HUES48 (cell line): ENCODE results near the gene ADAT3.

Experiments
- H3K27ac ChIP-seq: one replicate; pipeline ENCODE4 v1.7.0; 2013; ENCODE audit warnings: low read depth, low read length, inconsistent platforms
- H3K27me3 ChIP-seq: 2 replicates; pipeline ENCODE4 v1.6.1; 2013; ENCODE audit warnings: mild to moderate bottlenecking, low read length; ENCODE audit not compliant: control insufficient read depth, insufficient read depth
- H3K36me3 ChIP-seq: 2 replicates; pipeline ENCODE4 v1.6.1; 2013; ENCODE audit warnings: low read length; ENCODE audit not compliant: control insufficient read depth, insufficient read depth
- H3K4me1 ChIP-seq: 2 replicates; pipeline ENCODE4 v1.6.1; 2013; ENCODE audit warnings: mild to moderate bottlenecking, low read length; ENCODE audit not compliant: control insufficient read depth, insufficient read depth
- H3K4me3 ChIP-seq: 2 replicates; pipeline ENCODE4 v1.5.1; 2013; ENCODE audit warnings: mild to moderate bottlenecking, low read depth, low read length
- H3K9ac ChIP-seq: 2 replicates; pipeline ENCODE4 v1.6.1; 2013; ENCODE audit warnings: mild to moderate bottlenecking, low read depth, low read length, moderate library complexity
- H3K9me3 ChIP-seq: 2 replicates; pipeline ENCODE4 v1.6.1; 2013; ENCODE audit warnings: low read length; ENCODE audit not compliant: control insufficient read depth, insufficient read depth

Gene ADAT3

DNA sequence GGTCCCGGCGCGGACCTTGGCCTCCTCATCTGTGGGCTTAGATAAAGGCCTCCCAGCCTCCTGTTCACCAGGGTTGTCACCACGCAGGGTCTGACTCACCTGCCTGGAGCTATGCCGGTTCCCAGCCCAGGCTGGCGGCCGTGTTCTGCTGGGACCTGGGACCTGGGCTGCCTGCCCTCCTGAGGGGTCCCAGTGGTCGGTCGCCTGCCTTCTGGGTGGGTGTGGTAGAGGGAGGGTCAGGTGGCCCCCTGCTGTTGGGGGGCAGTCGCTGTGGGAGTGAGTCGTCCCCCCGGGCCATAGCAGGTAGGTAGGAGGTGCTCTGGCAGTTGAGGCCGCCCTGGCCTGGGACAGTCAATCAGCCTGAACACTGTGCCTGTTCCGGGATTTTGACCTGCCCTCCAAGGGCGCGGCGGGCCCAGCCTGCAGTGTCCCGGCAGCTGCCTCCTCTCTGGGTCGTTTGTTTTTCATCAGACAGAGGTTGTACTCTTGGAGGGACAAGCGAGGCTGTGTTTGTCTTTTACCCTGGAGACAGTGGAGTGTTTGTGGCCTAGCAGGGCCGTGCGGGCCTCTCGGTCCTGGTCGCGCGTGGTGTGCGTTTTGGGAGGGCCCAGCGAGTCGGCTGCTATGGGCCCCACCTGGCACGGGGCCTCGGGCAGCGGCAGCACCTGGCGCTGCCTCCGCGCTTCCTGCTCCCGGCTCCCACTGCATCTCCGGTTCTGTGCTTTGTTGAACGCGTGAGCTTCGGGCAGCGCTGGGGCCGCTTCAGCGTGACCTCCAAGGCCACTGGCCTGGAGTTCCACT lies 2.6 kb downstream of the ADAT3 start:
- no peak overlapping the region for H3K9ac ChIP-seq
- no peak overlapping the region for H3K4me3 ChIP-seq
- no peak overlapping the region for H3K27ac ChIP-seq
- H3K4me1 ChIP-seq = peaks cover 4% of the 10 kb centered on the region; the same call in 1 of the 2 replicates
- peaks cover 9% of the 10 kb centered on the region for H3K36me3 ChIP-seq
- no peaks in the 10 kb centered on the region for H3K9me3 ChIP-seq
- no peaks in the 10 kb centered on the region for H3K27me3 ChIP-seq

DNA sequence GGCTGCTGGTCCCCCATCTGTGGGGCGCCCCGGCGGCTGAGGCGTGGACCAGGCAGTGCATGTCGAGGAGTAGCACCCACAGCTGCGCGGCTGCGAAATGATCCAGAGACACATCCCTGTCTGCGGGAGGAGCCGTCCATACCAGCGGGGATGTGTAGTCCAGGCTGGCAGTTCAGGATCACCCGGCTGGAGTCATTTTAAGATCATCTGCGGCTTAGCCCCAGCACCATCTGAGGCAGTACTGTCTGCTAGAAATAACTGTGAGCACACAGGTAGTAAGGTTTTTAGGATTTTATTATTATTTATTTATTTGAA lies 3.1 kb downstream of the ADAT3 start:
- Histone ChIP-seq H3K27ac (no peak overlapping the region), H3K4me3 (no peak overlapping the region), H3K36me3 (peaks cover 14% of the 10 kb centered on the region), H3K27me3 (no peaks in the 10 kb centered on the region), H3K4me1 (peaks cover 4% of the 10 kb centered on the region; the same call in 1 of the 2 replicates), H3K9me3 (no peaks in the 10 kb centered on the region), H3K9ac (no peak overlapping the region)

DNA sequence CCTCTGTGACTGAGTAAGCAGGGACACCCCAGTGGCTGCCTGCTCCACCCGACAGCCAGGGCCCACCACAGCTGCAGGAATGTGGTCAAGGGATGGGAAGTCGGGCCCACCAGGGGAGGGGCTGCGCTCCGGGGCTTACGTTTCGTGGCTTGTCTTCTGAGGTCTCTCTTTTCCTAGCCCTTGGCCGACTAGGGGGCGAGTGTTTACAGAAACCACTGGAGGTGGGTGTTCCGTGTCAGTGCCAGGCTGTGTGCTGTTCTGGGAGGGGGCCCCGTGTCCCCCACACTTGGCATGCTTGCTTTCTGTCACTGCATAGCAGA lies 4.5 kb downstream of the ADAT3 start:
- Histone ChIP-seq H3K4me3 (no peak overlapping the region), H3K9ac (no peak overlapping the region)

DNA sequence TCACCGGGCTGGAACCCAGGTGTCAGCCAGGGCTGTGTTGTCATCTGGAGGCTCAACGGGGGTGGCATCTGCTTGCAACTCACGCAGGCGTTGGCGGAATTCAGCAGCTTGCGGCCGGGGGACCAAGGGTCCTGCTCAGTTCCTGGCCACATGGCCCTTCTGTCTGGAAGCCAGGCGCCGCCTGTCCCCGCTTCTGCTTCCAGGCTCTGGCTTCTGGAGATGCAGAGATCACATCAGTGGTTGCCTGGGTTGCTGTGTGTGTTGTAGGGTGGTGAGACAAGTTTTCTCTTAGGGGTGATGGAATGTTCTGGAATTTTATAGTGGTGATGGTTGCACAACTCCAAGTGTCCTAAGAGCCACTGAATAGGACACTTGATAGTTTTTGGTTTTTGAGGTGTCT lies 5.0 kb downstream of the ADAT3 start:
- H3K4me1 ChIP-seq = no peaks in the 10 kb centered on the region

More for the DNA sequence above, 4.5 kb downstream of the ADAT3 start:
- Histone ChIP-seq H3K27ac (no peak overlapping the region), H3K9me3 (no peaks in the 10 kb centered on the region), H3K27me3 (no peaks in the 10 kb centered on the region), H3K36me3 (peaks cover 18% of the 10 kb centered on the region), H3K4me1 (no peaks in the 10 kb centered on the region; the same call in 1 of the 2 replicates)

DNA sequence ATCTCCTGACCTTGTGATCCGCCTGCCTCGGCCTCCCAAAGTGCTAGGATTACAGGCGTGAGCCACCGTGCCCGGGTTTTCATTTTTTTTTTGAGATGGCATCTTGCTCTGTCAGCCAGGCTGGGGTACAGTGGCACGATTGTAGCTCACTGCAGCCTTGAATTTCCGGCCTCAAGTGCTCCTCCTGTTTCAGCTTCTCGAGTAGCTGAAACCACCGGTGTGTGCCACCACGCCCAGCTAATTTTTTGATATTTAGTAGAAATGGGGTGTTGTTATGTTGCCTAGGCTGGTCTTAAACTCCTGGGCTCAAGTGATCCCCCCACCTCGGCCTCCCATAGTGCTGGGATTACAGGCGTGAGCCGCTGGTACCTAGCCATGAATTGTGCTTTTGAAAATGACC lies 5.9 kb downstream of the ADAT3 start:
- no peak overlapping the region for H3K4me3 ChIP-seq
- H3K9me3 ChIP-seq = no peaks in the 10 kb centered on the region
- H3K27me3 ChIP-seq = no peaks in the 10 kb centered on the region
- no peaks in the 10 kb centered on the region for H3K4me1 ChIP-seq
- no peak overlapping the region for H3K27ac ChIP-seq
- no peak overlapping the region for H3K9ac ChIP-seq
- peaks cover 18% of the 10 kb centered on the region for H3K36me3 ChIP-seq

More for the DNA sequence above, 5.0 kb downstream of the ADAT3 start:
- no peak overlapping the region for H3K27ac ChIP-seq
- no peaks in the 10 kb centered on the region for H3K9me3 ChIP-seq
- no peaks in the 10 kb centered on the region for H3K27me3 ChIP-seq
- peaks cover 18% of the 10 kb centered on the region for H3K36me3 ChIP-seq
- no peak overlapping the region for H3K4me3 ChIP-seq
- H3K9ac ChIP-seq = no peak overlapping the region

DNA sequence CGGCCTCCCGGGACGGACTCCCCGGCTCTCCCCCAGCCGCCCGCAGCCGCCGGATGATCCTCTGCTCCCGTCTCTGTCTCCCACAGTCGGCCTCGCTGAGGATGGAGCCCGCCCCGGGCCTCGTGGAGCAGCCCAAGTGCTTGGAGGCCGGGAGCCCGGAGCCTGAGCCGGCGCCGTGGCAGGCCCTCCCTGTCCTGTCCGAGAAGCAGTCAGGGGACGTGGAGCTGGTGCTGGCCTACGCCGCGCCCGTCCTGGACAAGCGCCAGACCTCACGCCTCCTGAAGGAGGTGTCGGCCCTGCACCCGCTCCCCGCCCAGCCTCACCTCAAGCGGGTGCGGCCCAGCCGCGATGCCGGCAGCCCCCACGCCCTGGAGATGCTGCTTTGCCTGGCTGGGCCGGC lies 6.8 kb downstream of the ADAT3 start:
- H3K4me1 ChIP-seq = no peaks in the 10 kb centered on the region
- H3K27me3 ChIP-seq = no peaks in the 10 kb centered on the region
- peaks cover 18% of the 10 kb centered on the region for H3K36me3 ChIP-seq
- no peak overlapping the region for H3K9ac ChIP-seq
- H3K27ac ChIP-seq = no peak overlapping the region
- H3K4me3 ChIP-seq = no peak overlapping the region
- H3K9me3 ChIP-seq = no peaks in the 10 kb centered on the region

DNA sequence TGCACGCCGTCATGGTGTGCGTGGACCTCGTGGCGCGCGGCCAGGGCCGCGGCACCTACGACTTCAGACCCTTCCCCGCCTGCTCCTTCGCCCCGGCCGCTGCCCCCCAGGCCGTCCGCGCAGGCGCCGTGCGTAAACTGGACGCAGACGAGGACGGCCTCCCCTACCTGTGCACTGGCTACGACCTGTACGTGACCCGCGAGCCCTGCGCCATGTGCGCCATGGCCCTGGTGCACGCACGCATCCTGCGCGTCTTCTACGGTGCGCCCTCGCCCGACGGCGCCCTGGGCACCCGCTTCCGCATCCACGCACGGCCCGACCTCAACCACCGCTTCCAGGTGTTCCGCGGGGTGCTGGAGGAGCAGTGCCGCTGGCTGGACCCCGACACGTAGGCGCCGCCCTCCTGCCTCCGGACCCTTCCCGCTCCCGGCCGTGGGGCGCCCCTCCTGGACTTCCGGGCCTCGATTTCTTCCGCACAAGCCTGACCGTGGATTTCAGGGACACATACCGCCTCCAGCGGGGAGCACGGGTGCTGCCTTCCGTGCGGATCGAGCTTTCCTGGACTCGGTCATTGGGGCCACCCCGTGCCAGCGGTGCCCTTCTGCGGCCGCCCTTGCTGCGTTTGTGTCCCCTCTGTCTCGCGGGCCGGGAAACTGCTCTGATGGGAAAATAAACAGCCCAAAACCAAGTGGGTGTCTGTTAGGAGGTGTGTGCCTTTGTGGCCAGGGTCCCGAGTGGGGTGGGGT lies 7.7 kb downstream of the ADAT3 start:
- Histone ChIP-seq H3K36me3 (peaks cover 22% of the 10 kb centered on the region), H3K9ac (no peak overlapping the region), H3K27ac (no peak overlapping the region), H3K27me3 (no peaks in the 10 kb centered on the region), H3K4me1 (no peaks in the 10 kb centered on the region), H3K9me3 (no peaks in the 10 kb centered on the region), H3K4me3 (no peak overlapping the region)

DNA sequence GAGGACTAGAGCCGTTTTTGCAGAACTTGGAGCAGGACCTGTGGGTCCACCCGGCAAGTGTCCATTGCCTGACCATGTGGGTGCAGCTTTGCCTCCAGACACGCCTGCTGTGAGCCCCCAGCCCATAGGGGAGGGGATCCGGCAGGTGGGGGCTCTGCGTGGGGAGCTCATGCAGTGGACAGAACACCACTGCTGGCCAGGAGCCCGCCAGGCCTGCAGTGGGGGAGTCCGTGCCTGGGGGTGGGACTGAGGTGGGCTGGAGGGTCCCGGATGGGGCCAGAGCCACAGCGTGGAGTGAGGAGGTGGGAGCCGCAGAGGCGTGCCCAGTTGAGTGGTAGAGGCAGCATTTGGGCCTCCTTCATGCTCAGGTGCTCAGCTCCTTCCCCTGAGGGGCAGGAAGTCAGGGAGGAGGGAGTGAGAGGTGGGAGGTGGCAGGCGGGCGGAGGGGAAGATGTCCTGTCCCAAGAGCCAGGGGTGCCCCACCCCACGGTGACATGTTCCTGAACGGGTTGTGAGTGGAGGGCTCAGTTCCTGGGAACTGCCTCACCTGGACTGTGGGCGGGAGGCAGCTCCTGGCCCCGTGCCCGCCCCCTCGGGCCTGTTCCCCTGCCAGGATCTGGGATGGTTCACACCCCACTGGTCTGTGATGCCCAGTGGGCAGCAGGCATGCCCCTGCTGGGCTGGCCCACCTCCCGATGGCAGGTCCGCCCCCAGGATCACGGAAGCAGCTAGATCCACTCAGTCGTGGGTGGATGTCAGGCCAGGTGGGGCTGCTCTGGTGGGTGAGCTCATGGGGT lies 8.8 kb downstream of the ADAT3 start:
- Histone ChIP-seq H3K9ac (no peak overlapping the region), H3K27me3 (no peaks in the 10 kb centered on the region), H3K27ac (no peak overlapping the region)

DNA sequence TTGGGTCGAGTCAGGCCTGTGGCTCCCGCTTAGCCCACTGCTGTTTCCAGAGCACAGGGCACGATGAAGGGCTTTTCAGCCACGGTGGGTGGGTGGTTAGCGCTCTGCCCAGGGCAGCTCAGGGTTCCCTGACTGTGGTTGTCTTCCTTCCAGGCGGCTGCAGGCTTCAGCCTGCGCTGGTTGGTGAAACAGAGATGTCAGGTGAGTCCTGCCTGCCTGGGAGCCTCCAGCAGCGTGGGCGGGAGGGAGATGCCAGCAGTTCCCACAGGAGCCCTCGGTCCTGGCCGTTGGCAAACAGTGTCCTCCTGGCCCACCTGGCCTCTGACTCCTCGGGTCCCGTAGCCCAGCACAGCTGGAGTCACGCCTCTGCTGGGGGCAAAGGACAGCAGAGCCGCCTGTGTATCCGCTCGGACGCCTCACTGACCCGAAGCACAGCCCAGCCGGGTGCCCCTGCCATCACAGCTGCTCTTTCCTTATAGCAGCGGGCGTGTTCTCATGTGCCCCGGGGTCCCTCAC lies 9.7 kb downstream of the ADAT3 start:
- no peaks in the 10 kb centered on the region for H3K4me1 ChIP-seq
- no peak overlapping the region for H3K9ac ChIP-seq
- H3K9me3 ChIP-seq = no peaks in the 10 kb centered on the region
- peaks cover 34% of the 10 kb centered on the region for H3K36me3 ChIP-seq
- H3K27me3 ChIP-seq = no peaks in the 10 kb centered on the region
- no peak overlapping the region for H3K27ac ChIP-seq
- H3K4me3 ChIP-seq = no peak overlapping the region

More for the DNA sequence above, 8.8 kb downstream of the ADAT3 start:
- Histone ChIP-seq H3K4me3 (no peak overlapping the region), H3K9me3 (no peaks in the 10 kb centered on the region), H3K36me3 (peaks cover 29% of the 10 kb centered on the region), H3K4me1 (no peaks in the 10 kb centered on the region)

DNA sequence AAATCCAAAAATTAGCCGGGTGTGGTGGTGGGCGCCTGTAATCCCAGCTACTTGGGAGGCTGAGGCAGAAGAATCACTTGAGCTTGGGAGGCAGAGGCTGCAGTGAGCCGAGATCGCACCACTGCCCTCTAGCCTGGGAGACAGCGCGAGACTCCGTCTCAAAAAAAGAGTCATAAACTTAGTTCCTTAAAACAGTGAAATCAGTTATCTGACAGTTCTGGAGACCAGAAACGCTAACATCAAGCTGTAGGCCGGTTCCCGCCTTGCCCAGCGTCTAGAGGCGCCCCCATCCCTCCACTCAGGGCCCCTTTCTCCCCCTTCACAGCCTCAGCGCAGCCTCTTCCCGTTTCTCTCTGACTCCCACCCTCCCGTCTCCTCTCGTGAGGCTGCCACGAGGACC lies 11.9 kb downstream of the ADAT3 start:
- Histone ChIP-seq H3K9ac (no peak overlapping the region), H3K4me3 (no peak overlapping the region), H3K9me3 (no peaks in the 10 kb centered on the region), H3K4me1 (no peaks in the 10 kb centered on the region), H3K27ac (no peak overlapping the region), H3K27me3 (no peaks in the 10 kb centered on the region), H3K36me3 (peaks cover 51% of the 10 kb centered on the region)
